AG20443 (cell line): ENCODE measurements around the gene IFI6.
"Not testable (repeated sequence)": the region's sequence is repeated elsewhere in the genome, so short reads cannot be mapped to it uniquely, and the experiment has no call there.

Experiments used
- DNase-seq: peaks from one replicate; pipeline ENCODE4 v3.0.0; 2012; ENCODE audit warnings: low spot score, mixed read lengths

Gene IFI6

DNA sequence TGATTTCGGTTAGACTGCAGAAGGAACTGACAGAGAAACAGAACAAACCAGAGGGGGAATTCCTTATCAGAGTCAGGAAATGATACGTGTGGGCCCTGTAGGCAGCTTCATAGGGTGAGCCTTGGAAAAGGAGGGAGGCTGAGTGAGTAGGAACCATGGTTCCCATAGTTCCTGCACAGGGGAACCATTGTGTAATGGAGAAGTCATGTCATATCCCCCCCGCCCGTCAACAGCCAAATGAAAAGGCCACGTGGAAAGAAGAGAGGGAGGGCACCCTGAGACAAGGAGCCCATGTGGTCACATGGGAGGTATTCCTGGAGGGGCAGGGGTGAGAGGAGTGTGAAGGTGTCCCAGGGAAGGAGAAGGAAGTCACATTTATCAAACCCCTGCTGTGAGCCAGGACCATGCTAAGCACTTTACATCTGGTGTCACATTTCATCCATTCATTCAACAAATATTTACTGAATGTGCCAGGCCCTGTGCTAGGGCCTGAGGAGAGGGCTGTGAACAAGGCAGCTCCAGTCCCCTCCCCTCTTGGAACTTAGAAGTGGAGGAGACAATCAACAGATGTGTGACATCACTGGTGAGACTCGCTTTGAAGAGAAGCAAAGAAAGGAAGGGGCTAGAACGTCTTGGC lies 21.3 kb downstream of the IFI6 start:
- peak; percentile 55 for DNase-seq

DNA sequence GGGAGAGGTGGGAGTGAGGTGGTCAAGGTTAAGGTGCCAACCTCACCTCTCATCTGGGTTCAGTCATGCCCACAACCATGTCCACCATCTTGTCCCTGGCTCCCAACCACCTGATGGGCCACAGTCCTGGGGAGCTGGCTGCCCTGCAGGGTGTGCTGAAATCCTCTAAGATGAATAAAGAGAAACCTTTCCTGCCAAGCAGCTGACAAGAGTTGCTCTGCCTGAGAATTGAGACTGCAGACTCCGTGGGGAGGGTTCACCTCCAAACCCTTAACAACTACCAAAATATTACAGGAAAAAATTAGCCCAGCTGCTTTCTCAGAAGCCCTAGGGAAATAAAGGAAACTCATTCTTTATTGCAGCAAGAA lies 21.8 kb downstream of the IFI6 start:
- DNase-seq: no peak

DNA sequence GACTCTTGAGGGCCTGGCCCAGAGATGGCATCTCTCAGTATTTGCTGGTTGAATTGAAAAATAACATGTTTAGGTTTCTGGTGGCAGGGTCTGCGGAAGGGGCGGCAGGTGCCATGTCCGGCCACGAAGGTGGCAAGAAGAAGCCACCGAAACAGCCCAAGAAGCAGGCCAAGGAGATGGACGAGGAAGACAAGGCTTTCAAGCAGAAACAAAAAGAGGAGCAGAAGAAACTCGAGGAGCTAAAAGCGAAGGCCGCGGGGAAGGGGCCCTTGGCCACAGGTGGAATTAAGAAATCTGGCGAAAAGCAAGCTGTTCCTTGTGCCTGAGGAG lies 22.7 kb downstream of the IFI6 start:
- no peak for DNase-seq

DNA sequence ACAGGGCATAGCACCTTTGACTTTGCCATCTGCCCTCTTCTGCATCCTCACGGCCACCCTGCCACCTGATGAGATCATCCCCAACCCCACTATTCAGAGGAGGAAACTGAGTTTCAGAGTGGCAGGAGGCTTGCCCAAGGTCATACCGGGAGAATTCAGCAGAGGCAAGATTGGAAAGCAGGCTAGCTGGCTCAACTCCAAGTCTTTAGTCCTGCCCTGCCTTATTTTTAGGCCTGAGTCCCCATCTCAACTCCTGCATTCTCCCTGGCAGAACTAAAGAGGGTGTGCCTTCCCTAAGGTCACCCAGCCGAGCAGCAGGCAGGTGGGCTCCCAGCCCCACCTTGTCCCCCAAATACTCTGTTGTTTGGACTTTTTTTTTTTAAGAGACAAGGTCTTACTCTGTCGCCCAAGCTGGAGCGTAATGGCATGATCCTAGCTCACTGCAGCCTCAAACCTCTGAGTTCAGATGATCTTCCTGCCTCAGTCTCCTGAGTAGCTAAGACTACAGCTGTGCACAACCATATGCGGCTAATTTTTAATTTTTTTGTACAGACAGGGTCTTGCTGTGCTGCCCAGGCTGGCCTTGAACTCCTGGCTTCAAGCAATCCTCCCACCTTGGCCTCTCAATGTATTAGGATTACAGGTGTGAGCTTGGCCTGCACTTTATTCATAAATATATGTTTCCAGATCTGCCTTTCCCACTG lies 23.2 kb downstream of the IFI6 start:
- peak; percentile 37 for DNase-seq

DNA sequence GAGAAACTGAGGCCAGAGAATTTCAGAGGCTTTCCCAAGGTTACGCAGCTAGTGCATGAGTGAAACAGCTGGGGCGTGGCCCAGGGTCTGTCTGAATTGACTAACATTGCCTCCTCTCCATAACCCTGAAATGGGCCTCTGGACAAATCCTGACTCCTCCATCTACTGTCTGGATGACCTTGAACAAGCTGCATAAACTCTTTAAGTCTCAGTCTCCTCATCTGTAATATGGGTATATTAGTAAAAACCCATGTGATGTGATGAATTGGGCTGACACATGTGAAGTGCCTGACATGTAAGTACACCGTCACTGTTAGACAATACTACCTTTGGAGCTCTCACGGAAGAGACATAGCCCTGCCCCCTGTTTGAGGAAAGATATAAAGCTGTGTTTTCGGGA lies 24.7 kb downstream of the IFI6 start:
- DNase-seq: no peak

DNA sequence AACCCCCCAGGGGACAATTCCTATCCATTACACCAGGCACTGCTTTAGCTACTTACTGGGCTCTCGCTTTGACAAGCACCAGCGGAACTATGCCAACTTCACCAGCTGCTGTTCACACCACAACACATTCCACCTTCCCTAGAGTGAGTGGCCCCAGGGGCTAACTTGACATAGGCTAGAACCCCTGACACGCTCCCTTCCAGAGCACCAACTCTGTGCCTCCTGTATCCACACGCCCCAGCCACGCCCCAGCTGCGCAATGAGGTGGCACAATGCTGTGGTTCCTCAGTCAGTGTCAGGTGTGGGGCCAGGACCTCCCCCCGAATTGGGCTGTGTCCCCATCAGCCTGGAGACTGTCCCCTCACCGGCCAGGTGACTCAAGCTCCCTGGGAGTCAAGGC lies 25.3 kb downstream of the IFI6 start:
- DNase-seq: no peak

DNA sequence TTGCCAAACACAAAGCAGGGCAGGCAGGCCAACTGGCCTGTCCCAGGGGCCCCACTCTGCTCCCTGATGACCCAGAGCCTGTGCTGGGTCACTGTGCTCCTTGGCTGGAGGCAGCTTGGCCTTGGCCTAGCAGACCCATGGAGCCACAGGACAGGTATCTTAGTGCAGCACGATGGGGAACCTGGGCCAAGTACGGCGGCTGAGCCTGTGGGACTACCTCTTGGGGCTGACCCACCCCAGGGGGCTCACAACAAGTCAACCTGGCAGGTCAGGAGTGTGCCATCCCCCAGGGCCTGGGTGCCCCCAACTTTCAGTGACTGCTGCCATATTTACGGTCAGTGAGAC lies 26.9 kb downstream of the IFI6 start:
- DNase-seq: no peak

DNA sequence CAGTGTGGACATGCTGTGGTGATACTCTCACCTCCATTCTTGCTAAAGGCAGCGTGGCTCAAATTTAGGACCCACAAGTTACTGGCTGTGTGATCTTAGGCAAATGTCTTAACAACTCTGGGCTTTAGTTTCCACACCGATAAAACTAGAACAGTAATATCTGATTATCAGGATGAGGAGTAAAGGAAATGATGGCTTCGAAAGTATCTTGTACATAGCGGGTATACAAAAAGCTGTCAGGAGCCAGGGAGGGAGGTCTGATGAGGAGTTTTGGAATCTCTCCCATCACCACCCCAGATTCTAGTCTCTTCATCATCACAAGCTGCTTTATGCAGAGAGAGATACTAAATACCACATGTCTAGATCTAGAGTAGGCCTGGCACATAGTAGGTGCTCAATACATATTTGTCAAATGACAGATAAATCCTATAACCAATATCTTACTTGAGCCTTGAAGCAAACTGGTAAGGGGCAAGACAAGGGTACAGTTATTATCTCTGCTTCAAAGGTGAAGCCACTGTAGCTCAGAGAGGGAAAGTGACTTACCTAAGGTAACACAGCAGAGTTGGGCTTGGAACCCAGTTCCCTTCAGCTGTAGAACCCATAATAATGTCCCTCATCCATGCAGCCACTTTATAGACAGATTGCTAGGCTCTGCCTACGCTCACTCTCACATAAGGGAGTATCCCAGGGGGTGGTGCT lies 27.5 kb downstream of the IFI6 start:
- DNase-seq: no peak

DNA sequence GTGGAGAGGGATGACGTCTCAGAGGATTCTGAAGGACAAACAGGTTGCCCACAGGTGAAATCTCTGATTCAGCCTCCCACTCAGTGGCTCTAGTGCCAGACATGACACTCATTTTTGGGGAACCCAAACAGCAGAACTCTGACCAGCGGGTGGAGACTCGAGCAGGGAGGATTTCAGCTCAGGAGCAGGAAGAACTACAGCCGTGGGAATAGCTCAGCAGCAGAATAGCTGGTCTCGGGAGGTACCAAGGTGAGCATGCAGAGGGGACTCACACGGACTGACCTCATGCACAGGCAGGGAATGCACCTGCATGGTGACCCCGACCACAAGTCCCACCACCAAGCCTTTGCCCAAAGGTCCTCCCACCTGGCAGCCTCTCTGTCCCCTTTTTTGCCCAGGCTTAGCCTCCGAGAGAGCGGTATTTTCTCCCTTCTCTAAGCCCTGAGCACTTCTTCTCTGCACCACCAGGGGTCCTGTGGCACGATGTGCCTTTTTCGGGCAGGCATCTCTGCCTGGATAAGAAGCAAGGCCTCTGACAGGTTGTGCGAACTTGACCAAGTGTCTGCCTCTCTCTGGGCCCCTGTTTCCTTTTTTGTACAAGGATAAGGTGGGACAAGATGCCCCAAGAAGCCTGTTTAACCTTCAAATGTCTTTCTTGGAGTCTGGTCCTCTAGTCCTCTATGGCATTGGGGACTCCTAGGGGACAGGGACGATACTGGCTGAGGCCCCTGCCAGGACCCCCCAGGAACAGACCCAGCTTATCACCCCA lies 28.2 kb downstream of the IFI6 start:
- DNase-seq: peak; percentile 79

DNA sequence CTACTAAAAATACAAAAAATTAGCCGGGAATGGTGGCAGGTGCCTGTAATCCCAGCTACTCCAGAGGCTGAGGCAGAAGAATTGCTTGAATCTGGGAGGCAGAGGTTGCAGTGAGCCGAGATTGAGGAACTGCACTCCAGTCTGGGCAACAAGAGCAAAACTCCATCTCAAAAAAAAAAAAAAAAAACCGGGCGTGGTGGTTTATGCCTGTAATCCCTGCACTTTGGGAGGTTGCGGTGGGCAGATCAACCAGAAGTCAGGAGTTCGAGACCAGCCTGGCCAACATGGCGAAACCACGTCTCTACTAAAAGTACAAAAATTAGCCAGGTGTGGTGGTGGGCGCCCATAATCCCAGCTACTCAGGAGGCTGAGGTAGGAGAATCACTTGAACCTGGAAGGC lies 31.5 kb downstream of the IFI6 start:
- DNase-seq: not testable (repeated sequence)

DNA sequence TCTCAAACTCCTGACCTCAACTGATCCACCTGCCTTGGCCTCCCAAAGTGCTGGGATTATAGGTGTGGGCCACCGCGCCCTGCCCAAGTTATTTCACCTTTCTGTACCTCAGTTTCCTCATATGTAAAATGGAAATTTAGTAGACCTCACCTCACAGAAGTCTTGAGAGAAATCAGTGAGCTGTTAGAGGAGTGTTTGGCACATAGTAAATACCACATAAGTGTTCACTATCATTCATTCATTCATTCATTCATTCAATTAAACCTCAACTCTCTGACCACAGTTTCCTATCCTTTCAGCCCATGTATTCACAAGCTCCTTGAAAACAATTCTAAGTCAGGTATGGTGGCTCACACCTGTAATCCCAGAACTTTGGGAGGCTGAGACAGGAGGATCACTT lies 33.2 kb downstream of the IFI6 start:
- DNase-seq: no peak

DNA sequence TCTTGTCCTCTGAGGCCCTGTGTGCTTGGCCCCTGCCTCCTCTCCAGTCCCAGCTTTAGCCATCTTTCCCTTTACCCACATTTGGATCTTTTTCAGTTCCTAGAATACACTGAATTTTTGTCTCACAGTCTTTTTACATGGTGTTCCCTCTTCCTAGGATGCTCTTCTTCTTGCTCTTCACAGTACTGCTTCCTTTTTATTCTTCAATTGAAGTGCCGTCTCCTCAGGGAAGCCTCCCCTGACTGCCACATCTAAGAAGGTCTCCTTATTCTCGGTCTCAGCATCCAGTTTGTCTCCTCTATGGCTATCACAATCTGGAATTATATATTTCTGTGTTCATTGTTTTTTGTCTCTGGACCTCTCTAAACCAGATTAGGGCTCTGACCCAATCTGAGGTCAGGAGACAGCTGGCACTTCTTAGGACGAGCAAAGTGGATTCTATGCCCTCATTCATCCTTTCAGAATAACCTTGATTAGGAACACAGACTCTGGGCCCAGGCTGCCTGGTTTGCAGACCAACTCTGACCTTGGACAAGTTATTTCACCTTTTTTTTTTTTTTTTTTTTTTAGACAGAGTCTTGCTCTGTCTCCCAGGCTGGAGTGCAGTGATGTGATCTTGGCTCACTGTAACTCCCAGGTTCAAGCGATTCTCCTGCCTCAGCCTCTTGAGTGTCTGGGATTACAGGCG lies 33.8 kb downstream of the IFI6 start:
- no peak for DNase-seq

DNA sequence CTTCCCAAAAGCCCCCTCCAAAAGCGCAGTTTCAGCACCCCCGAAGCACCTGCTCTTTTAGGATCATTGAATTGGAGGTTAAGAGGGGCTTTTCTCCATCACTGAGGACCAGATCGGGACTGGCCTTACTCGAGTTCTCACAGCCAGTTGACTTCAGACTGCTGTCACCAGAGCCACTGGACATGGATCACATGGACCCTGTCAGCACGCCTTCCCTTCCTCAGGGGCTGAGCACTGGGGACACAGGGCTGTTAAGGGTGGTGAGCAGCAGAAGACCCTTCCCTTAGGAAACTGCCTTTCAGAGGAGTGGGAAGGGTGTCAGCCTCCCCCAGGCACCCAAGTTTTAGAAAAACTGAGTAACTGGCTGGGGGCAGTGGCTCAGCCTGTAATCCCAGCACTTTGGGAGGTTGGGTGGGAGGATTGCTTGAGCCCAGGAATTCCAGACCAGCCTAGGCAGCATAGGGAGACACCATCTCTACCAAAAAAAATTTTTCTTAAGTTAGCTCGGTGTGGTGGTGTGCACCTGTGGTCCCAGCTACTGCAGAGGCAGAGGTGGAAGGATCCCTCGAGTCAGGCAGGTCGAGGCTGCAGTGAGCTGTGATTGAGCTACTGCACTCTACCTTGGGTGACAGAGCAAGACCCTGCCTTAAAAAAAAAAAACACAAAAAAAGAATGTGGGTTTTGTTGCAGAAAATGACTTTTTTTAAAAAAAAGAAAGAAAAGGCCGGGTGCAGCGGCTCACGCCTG lies 36.4 kb downstream of the IFI6 start:
- DNase-seq: no peak

DNA sequence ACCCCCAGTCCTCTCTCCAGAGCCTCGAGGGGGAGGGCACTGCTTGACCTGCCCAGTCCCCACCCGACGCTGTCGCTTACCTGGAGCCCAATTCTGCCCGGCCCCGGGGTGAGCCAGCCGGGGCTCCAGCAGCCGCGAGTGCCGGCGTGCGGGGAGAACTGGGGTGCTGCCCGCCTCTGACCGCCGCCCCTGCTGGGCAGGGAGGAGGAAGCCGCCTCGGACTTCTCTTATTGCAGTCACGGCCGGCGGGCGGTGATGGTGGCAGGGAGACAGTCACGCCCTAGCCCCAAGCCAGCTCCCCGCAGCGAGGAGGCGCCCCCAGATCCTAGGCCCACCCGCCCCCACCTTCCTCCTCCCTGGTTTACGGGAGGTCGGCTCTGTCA lies 37.0 kb downstream of the IFI6 start, which contains the start of gene FGR:
TSS of gene FGR (minus strand) at position 201 of the 383 bp plus-strand sequence. CDS start 11,269 bp downstream, outside the sequence.
- no peak for DNase-seq

DNA sequence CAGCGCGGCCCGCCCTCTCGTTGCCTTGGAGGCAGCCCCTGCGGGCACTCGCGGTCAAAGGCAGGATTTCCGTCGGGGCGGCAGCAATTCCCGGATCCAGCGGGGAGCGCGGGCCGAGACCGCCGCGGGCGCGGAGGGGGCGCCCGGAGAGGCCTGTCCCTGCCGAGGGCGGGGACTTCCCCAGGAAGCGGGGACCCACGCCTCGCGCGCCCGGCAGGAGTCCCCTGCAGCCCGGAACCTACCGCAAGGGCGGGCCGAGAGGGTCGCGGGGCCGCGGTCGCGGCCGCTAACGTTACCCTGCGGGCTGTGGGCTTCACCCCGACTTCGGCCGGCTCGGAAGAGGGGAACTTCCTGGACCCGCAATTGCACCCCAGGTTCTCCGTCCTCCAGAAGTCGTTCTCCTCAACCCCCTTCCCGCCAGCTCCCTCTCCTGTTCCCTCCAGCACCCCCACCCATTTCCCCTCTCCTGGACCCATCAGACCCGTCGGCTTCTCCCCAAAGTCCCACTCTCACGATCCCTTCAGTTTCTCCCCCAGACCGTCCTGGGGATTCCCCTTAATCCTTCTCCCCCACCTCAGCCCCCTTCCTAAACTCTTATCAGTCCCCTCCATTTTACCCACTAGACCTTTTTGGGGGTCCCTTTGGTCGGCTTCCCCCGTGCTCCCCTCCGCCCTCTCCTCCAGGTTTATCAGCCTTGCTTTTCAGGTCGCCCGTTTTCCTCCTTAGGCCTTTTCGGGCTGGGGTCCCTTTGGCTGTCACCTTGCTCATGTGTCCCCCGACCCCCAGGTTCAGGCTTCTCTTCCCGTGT lies 37.6 kb downstream of the IFI6 start:
- DNase-seq: peak; percentile 73

DNA sequence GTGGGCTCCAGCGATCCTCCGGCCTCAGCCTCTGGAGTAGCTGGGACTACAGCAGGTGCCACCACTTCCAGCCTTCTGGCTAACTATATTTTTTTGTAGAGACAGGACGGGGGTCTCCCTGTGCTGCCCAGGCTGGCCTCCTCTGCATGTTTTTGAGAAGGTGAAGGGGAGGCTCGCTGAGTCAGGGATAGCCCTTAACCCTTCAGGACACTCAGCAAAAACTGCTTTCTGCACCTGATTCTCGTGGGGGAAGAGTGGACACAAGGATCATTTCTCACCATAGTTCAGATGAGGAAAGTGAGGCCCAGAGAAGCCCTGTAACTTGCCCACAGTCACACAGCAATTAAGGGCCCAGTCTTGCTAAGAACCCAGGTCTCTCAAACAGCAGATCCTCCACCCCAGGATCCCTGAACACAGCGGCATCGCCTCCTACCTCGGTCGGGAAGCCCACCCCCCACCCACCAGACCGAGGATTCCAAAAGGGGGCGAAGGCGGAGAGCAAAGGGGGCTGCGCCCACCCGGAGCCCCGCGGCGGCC lies 38.3 kb downstream of the IFI6 start:
- no peak for DNase-seq

DNA sequence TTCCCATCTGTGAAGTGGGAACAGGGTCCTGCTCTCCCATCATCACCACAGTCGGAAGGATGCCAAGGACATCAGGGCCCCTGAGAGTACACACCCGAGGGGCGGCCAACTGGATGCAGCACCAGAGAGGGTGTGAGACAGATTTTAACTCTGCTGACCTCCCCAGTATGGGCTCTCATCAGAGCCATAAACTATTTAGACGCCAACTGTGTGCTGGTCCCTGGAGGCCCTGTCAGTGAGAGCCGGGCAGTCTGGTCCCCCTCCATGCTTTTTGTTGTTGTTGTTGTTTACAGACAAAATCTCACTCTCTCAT lies 38.7 kb downstream of the IFI6 start:
- no peak for DNase-seq

DNA sequence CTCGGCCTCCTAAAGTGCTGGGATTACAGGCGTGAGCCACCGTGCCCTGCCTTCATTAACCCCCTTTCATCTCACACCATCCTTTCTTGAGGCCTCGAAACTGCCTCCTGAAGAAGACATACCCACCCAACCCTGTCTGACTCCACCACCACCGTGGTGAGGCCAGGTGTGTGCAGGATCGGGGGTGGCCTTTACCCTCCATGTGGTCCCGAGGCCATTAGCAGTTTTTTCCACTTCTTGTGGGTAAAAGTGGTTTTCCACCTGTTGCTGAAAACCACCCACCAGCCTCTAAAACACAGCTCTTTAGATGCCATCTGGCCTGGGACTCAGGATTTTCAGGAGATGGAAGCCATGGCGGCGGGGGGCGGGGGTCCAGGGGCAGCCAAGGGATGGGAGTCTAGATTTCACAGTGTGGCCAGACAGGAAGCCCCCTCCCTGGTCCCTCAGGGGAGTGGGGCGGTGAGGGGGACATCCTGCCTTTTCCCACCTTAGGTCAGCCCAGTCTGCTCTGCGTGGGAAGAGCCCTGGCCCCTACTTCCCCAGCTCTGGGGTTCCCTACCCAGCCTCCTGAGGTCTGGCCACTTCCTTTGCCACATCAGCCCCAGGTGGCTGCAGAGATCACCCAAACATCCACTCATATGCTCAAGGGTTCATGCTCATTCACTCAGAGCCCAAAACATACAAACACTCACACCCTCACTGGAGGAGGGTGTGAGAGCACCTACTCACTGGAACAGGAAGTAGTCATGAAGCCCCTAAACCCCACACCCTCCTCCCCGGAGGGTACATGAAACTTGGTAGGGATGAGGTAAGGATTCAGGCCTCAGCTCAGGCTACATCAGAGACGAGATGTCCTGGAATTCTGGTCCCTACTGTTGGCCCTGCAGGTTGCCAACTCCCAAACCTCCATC lies 39.4 kb downstream of the IFI6 start:
- no peak for DNase-seq

DNA sequence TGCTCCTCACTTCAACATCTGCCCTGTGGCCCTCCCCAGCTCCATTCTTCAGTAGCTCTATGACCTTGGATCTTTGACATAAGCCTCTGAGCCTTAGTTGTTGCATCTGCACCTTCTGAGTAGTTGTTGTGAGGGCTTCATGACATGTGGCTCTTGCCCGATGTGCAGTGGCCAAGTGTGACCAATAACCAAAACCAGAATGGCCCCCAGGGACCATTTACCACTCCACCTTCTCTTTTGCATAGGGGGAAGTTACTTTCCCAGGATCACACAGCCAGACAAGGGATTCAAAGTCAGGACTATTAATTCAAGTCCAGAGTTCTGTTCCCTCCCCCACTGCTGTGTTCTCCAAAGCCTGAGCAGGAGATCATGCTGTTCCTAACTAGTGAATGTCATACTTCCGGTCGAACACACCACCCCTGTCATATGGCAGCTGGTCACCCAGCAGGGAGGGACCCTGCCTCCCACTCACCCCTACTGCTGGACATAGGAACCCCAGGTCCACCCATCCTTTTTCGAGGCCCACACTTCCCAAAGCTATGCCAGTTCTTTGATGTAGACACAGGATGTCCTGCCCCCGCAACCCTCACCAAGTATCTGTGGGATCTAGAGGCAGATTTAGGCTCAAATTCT lies 41.0 kb downstream of the IFI6 start:
- DNase-seq: no peak
